Measurements from ENCODE around the gene TOX2. TPM values are rescaled to one million over a fixed set of nuclear protein-coding genes. Genes with fewer than 3 reads are reported as not detected.
A peak's percentile ranks its signal among the peaks of the same experiment; 100 is the strongest.

Gene TOX2
- total and polyA plus RNA-seq, 7 donors: 0.06 to 0.53 (median 0.38) TPM

DNA sequence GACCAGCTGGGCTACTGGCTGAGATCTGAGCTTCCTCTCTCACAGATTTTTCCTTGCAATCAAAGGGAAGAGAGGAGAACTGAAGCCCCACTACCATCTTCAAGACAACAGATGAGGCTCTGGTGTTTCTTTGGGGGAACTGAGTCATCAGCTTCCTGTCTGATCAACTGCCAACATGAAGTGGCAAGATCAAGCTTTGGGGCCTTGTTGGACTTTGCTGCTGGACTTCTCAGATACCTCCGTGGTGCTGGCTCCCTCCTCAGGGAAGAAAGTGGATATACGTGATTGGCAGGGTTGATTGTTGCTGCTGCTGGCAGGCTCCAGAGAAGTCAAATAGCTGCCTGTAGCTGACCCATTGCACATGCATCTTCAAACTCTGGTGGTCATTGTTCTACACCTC is 3.6 kb upstream of the TOX2 start:
- H3K27ac ChIP-seq: no peak overlapping the region
- H3K4me3 ChIP-seq: no peak overlapping the region
- intact Hi-C loops (cut with DNase I): no loop called here
- 43 to 54% (median 52%) methylated on average over 2 of the region's 2 CpGs for WGBS, 3 donors
- peaks cover 27% of the 10 kb centered on the region for H3K9me3 ChIP-seq
- ATAC-seq (no peak), DNase-seq (no peak)
- H3K4me1 ChIP-seq: no peaks in the 10 kb centered on the region
- no peaks in the 10 kb centered on the region for H3K36me3 ChIP-seq (ENCODE audit: insufficient read depth in 1 of 2, low read depth in 1 of 2)
- TF ChIP-seq, protein P1, sequence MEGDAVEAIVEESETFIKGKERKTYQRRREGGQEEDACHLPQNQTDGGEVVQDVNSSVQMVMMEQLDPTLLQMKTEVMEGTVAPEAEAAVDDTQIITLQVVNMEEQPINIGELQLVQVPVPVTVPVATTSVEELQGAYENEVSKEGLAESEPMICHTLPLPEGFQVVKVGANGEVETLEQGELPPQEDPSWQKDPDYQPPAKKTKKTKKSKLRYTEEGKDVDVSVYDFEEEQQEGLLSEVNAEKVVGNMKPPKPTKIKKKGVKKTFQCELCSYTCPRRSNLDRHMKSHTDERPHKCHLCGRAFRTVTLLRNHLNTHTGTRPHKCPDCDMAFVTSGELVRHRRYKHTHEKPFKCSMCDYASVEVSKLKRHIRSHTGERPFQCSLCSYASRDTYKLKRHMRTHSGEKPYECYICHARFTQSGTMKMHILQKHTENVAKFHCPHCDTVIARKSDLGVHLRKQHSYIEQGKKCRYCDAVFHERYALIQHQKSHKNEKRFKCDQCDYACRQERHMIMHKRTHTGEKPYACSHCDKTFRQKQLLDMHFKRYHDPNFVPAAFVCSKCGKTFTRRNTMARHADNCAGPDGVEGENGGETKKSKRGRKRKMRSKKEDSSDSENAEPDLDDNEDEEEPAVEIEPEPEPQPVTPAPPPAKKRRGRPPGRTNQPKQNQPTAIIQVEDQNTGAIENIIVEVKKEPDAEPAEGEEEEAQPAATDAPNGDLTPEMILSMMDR (IDR thresholded peaks at IDR 0.05): no peak
- H3K27me3 ChIP-seq (ENCODE audit: insufficient read depth in 3 of 3, low read length in 2 of 3): peaks cover 0 to 34% (median 16%) of the 10 kb centered on the region in 3 donors

DNA sequence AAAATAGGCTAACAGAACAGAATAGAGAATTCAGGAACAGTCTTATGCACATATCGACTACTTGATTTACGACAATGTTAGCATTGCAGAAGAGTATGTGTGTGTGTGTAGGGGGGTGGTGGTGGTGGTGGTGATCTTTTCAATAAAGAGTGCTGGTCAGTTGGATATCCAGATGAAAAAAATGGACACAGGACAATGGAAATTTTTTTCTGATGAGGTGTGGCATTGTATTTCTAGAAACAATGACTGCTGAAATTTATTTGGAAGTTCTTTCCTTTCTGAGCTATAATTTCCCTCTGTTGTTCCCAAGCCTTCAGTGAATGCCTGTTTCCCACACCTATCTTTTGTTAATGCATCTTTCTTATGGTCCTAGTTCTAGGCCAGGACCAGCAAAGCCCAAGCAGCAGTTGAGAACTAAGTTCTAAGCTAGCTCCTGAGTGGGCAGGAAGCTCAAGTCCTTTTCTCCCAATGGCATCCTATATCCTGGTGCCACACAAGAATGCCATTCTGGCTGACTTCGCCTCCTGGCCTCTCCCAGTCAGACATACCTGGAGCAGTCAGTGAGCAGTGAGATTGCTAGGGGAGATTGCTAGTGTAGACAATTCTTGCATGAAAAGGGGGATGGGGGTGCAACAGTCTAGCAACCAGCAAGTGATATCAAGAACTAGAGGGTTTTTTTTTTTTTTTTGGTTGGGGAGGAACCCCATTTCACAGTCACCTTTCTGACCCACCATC is 1.2 kb upstream of the TOX2 start:
- Histone ChIP-seq H3K27me3 (ENCODE audit: insufficient read depth in 3 of 3, low read length in 2 of 3) (peaks cover 0 to 54% (median 18%) of the 10 kb centered on the region in 3 donors), H3K36me3 (ENCODE audit: insufficient read depth in 1 of 2, low read depth in 1 of 2) (no peaks in the 10 kb centered on the region), H3K9me3 (peaks cover 14% of the 10 kb centered on the region), H3K4me1 (no peaks in the 10 kb centered on the region), H3K4me3 (no peak overlapping the region), H3K27ac (no peak overlapping the region)
- TF ChIP-seq, protein P1 (IDR thresholded peaks at IDR 0.05): no peak
- no peak for DNase-seq
- WGBS, 3 donors: 89 to 97% (median 97%) methylated on average over 3 of the region's 3 CpGs
- intact Hi-C loops (cut with DNase I): no loop called here
- no peak for ATAC-seq

DNA sequence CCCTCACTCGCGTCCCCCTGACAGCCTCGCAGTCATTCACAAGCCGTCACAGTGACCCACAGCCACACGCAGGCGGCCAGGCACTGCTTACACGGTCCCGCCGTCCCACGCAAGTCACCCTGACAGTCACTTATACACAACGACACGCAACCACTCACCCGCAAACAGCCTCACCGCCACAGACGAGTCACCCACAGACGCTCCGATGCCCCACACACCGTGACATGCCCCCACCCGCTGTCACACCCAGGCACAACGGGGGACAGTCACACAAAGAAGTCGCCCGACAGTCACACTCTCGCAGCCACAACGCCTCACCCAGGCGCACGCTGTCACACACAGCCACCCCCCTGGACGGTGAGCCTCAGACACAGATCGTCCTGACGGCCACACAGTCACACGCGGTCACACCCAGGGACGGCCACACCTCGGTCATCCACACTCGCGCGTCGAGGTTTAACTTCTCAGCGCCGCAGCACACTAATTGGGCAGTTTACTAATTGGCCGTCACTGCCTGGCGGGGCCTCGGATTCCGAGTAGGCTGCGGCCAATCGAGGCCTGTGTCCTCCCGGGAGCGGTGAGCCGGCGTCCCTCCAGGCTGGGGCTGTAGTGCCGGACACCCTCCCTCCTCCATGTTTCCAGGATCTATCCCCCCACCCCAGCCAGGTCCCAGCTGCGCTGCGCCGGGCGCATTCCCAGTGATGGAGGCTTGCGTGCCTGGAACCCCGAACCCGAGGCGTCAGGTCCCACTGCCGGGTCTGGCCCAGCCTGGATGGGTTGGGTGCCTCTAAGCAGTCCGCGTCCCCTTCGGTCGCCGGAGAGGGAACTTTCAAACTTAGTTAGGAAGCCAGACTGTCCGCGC is 790 bp downstream of the TOX2 start:
- H3K4me3 ChIP-seq: peak overlapping the region; percentile 56
- intact Hi-C loops (cut with DNase I): no loop called here
- no peaks in the 10 kb centered on the region for H3K36me3 ChIP-seq (ENCODE audit: insufficient read depth in 1 of 2, low read depth in 1 of 2)
- no peaks in the 10 kb centered on the region for H3K4me1 ChIP-seq
- H3K27me3 ChIP-seq (ENCODE audit: insufficient read depth in 3 of 3, low read length in 2 of 3): peaks cover 0 to 60% (median 18%) of the 10 kb centered on the region in 3 donors
- H3K9me3 ChIP-seq: peaks cover 14% of the 10 kb centered on the region
- TF ChIP-seq, protein P1 (IDR thresholded peaks at IDR 0.05): no peak
- no peak overlapping the region for H3K27ac ChIP-seq
- DNase-seq: no peak
- WGBS, 3 donors: 2 to 3% (median 3%) methylated on average over 63 to 66 of the region's 66 CpGs
- no peak for ATAC-seq

DNA sequence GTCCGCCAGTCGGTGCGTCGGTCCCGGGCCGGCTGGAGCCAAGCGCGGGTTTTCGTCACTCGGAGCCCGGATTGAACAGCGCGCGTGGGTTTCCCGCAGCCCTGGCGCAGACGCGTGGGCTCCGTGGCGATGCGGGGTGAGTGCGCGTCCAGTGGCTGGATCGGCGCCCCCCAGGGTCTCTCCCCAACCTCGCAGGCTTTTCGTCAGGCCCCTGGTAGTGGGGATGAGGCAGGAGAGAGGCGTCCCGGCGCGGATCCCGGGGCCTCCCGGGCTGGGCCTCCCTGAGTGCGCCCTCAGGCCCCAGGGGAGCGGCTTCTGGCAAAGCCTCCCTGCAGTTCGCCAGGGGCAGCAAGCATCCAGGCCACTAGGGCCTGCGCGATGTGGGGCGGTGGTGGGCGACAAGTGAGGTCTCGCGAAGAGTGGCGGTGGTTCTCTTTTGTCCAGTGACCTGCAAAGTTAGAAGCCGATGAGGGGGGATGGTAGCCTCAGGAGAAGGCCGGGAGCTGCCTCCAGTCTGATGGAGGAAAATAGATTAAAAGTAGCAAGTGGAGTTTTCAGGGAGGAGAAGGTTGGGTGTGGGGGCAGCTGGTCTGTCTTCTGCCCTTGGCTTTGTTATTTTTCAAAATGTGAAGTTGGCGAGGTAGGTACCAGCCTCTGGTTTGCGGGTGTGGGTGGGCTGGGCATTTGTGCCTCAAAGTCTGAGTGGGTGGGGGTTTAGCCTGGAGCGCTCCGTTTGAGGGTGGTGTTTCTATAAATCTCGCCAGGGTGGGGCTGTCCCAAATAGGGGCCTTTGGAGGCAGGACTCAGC is 1.6 kb downstream of the TOX2 start:
- WGBS, 3 donors: 11 to 12% (median 11%) methylated on average over 43 to 50 of the region's 50 CpGs
- DNase-seq (no peak), ATAC-seq (no peak)
- Histone ChIP-seq H3K9me3 (peaks cover 14% of the 10 kb centered on the region), H3K36me3 (ENCODE audit: insufficient read depth in 1 of 2, low read depth in 1 of 2) (no peaks in the 10 kb centered on the region), H3K27ac (no peak overlapping the region), H3K4me1 (no peaks in the 10 kb centered on the region), H3K27me3 (ENCODE audit: insufficient read depth in 3 of 3, low read length in 2 of 3) (peaks cover 0 to 60% (median 18%) of the 10 kb centered on the region in 3 donors), H3K4me3 (peak overlapping the region; percentile 41)
- TF ChIP-seq, protein P1 (IDR thresholded peaks at IDR 0.05): no peak
- intact Hi-C loops (cut with DNase I): no loop called here

Data from psoas muscle (tissue), 8 donors.